Measurements from ENCODE around the gene CCDC92. TPM values are rescaled to one million over a fixed set of nuclear protein-coding genes. Genes with fewer than 3 reads are reported as not detected.
A peak's percentile ranks its signal among the peaks of the same experiment; 100 is the strongest.

CCDC92 gene
- total and polyA plus RNA-seq, 8 donors, result 3.5 to 32.6 (median 20.9) TPM

DNA sequence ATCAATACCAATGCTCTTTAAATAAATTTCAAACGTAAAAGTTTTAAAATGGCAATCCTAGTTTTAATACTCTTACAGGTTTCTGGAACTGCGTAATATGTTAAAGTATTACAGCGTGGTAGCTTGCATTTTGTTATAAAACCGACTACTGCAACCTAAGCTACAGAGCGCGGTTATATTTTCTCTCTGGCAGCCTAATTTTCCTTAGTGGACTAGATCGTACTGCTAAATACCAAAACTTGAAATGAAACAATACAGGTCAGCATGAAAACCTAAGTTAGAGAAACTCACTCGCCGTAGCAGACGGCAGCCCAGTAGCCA is 1.2 kb downstream of the CCDC92 start:
- H3K36me3 ChIP-seq, result peaks cover 0 to 6% (median 5%) of the 10 kb centered on the region in 4 donors
- H3K27ac ChIP-seq, result peak overlapping the region; percentile 92 to 97 (median 96)
- no peaks in the 10 kb centered on the region for H3K27me3 ChIP-seq
- 15 to 19% (median 17%) methylated on average over 10 of the region's 10 CpGs for WGBS, 5 donors
- peak overlapping the region; percentile 84 to 99 (median 96) for H3K4me3 ChIP-seq
- no peaks in the 10 kb centered on the region for H3K9me3 ChIP-seq
- intact Hi-C loops (cut with DNase I; ENCODE audit: low total_unique reads), result no loop called here
- peaks cover 13 to 49% (median 35%) of the 10 kb centered on the region in 4 donors for H3K4me1 ChIP-seq
- no peak for TF ChIP-seq EP300 (IDR thresholded peaks at IDR 0.05)
- TF ChIP-seq, protein P1, sequence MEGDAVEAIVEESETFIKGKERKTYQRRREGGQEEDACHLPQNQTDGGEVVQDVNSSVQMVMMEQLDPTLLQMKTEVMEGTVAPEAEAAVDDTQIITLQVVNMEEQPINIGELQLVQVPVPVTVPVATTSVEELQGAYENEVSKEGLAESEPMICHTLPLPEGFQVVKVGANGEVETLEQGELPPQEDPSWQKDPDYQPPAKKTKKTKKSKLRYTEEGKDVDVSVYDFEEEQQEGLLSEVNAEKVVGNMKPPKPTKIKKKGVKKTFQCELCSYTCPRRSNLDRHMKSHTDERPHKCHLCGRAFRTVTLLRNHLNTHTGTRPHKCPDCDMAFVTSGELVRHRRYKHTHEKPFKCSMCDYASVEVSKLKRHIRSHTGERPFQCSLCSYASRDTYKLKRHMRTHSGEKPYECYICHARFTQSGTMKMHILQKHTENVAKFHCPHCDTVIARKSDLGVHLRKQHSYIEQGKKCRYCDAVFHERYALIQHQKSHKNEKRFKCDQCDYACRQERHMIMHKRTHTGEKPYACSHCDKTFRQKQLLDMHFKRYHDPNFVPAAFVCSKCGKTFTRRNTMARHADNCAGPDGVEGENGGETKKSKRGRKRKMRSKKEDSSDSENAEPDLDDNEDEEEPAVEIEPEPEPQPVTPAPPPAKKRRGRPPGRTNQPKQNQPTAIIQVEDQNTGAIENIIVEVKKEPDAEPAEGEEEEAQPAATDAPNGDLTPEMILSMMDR (IDR thresholded peaks at IDR 0.05), result no peak
- TF ChIP-seq POLR2AphosphoS5 (IDR thresholded peaks at IDR 0.05), result peak in 1 of 3 donors; percentile 40
- TF ChIP-seq POLR2A (IDR thresholded peaks at IDR 0.05), result no peak
- DNase-seq, result no peak

DNA sequence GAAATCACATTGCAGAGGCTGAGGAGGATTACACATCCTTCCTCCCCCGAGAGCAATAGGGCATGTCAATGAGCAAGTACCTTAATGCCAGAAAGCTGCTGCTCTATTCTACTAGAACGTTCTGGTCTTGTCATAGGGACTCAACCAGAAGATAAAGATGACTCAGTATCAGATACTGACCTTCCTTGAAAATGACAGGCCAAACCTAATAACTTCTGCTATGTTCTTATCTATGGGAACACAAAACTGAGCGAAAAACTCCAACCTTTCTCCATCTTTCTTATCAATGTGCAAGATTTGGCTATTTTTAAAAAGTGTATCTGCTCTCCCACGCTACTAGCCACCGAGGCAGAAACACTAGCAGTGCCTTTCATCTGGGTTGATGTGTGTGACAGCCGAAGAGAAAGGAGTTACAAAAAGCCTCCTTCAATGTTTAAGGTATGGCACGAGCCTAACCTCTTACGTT is 5.5 kb downstream of the CCDC92 start:
- Histone ChIP-seq H3K36me3 (no peaks in the 10 kb centered on the region), H3K9me3 (no peaks in the 10 kb centered on the region), H3K27me3 (no peaks in the 10 kb centered on the region), H3K27ac (no peak overlapping the region), H3K4me3 (no peak overlapping the region), H3K4me1 (peaks cover 4 to 35% (median 22%) of the 10 kb centered on the region in 4 donors)
- TF ChIP-seq POLR2AphosphoS5 (IDR thresholded peaks at IDR 0.05) (no peak), EP300 (IDR thresholded peaks at IDR 0.05) (no peak)
- TF ChIP-seq, protein P1 (IDR thresholded peaks at IDR 0.05), result no peak
- WGBS, 5 donors, result 85 to 90% (median 86%) methylated on average over 8 of the region's 8 CpGs
- no peak for DNase-seq
- intact Hi-C loops (cut with DNase I; ENCODE audit: low total_unique reads), result no loop called here

GRCh38 chr12:123966596-123966995 is 6.0 kb downstream of the CCDC92 start:
- WGBS, 5 donors, result 83 to 90% (median 88%) methylated on average over 3 of the region's 3 CpGs

DNA sequence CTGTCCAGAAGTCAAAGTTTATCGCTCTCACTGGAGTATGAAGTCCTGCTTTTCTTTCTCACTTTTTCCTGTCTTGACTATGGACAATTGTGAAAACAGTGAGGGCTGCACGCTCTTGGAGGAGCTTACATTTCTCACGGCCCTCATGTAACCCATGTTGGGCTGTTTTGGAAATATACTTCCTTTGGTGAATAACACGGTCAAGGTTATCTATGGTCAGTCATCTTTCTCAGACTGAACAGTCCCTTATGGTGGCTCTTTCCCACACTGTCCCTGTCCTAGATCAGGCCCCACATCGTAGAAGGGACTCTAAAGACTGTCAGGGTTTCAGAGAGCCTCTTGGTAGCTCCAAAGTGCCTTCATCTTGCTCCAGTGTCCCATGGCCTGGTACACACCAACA is 7.2 kb downstream of the CCDC92 start:
- H3K27ac ChIP-seq, result no peak overlapping the region
- 66 to 74% (median 71%) methylated on average over 5 of the region's 5 CpGs for WGBS, 5 donors
- TF ChIP-seq EP300 (IDR thresholded peaks at IDR 0.05) (no peak), POLR2A (IDR thresholded peaks at IDR 0.05) (no peak), POLR2AphosphoS5 (IDR thresholded peaks at IDR 0.05) (no peak)
- TF ChIP-seq, protein P1 (IDR thresholded peaks at IDR 0.05), result no peak
- H3K36me3 ChIP-seq, result no peaks in the 10 kb centered on the region
- H3K9me3 ChIP-seq, result no peaks in the 10 kb centered on the region
- peaks cover 0 to 31% (median 15%) of the 10 kb centered on the region in 4 donors for H3K4me1 ChIP-seq
- H3K4me3 ChIP-seq, result no peak overlapping the region
- no peaks in the 10 kb centered on the region for H3K27me3 ChIP-seq
- intact Hi-C loops (cut with DNase I; ENCODE audit: low total_unique reads), result no loop called here
- DNase-seq, result no peak

More at GRCh38 chr12:123966596-123966995, 6.0 kb downstream of the CCDC92 start:
- H3K27me3 ChIP-seq, result no peaks in the 10 kb centered on the region
- TF ChIP-seq POLR2A (IDR thresholded peaks at IDR 0.05), result no peak
- TF ChIP-seq EP300 (IDR thresholded peaks at IDR 0.05), result no peak
- TF ChIP-seq, protein P1 (IDR thresholded peaks at IDR 0.05), result no peak
- TF ChIP-seq POLR2AphosphoS5 (IDR thresholded peaks at IDR 0.05), result no peak
- H3K4me1 ChIP-seq, result peaks cover 4 to 36% (median 20%) of the 10 kb centered on the region in 4 donors
- no peaks in the 10 kb centered on the region for H3K36me3 ChIP-seq
- no peaks in the 10 kb centered on the region for H3K9me3 ChIP-seq
- intact Hi-C loops (cut with DNase I; ENCODE audit: low total_unique reads), result no loop called here
- H3K4me3 ChIP-seq, result no peak overlapping the region
- no peak for DNase-seq
- H3K27ac ChIP-seq, result no peak overlapping the region
